Activated T-helper 1 cell treated with anti-CD3 and anti-CD28 coated beads, Interleukin-2, amount 50 U/mL, for 16 hours (primary cell): ENCODE measurements around the gene ANXA5.

Experiments
- DNase-seq, 2 donors: peaks; one replicate each; pipeline ENCODE4 v3.0.0-alpha.2; 2020; ENCODE audit warnings: low read depth in 1 of 2, low spot score in 1 of 2

Gene ANXA5

DNA sequence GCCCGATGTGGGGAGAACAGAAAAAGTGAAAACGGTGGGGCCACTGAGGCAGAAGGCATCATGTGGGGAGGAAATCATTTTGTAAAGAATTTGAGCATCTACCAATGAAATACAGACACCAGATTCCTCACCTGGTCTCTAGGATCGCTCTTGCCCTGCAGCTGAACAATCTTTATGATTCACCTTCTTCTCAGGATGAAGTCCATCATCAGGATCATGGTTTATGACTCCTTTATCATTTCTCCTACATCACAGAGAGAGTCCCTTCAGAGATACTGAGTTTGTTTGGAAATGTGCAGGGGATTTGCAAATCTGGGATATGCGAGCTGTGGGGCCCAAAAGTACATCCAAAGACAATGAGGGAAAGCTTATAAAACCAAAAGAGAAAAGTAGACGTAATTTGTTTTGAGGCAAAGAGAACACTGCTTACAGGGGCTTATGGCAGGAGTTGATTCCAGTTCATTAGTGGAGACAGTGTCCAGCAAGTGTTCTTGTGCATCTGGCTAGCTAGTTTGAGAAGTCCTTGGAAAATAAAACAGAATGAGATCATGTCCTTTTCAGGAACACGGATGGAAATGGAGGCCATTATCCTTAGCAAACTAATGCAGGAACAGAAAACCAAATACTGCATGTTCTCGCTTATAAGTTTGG is 15.3 kb upstream of the ANXA5 start:
- no peak for DNase-seq

DNA sequence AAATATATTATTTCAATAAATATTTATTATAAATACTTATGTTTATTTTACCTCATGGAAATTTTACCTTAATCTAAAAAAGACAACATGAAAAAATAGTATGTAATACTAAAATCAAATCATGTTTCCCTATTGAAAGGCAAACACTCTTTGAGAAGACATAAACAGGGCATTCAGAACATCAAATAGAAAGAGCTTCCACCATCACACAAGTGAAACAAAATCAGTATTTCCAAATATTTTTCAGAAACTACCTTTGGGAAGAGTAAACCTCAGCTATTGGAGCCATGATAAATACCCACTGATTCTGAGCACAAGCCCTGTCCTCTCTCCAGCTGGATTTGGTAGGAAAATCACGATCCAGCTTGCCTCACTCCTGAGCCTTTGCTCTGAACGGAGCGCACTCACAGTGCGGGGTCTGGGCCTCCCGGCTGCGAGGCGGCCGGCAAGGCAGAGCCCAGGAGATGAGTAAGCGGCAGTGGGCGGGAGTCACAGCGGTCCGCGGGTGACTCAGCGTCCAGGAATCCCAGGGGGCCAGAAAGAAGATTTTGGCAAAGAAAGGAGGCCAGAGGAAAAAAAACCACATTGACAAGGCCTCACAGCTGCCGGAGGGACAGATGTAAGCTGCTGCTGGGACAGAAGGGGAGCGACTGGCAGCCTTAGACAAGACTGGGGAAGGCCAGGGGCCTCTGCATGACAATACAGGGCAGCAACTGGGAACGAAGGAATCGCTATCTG is 14.7 kb upstream of the ANXA5 start:
- no peak for DNase-seq

DNA sequence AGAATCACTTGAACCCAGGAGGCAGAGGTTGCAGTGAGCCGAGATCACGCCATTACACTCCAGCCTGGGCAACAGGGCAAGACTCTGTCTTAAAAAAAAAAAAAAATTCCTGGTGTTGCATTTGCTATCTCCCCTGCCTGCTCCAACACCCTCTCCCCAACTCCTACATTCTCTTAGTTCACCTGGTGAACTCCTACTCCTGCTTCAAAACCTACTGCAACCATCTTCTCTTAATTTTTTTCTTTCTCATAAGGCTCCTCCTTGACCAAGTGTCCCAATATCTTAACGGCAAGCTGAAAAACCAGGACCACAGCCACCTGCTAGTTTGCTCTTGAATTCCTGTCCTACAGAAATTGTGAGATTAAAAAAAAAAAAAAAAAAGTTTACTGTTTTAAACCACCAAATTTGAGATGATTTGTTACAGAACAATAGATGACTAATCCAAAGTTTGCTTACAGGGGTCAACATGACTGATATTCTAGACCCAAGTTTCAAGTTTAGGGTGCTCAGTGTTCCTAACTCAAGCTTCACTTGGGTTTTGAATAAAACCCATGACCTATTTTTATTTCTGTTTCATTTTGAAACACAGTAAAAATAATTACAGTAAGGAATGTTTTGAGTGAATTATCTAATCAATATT is 13.1 kb upstream of the ANXA5 start:
- DNase-seq: no peak

DNA sequence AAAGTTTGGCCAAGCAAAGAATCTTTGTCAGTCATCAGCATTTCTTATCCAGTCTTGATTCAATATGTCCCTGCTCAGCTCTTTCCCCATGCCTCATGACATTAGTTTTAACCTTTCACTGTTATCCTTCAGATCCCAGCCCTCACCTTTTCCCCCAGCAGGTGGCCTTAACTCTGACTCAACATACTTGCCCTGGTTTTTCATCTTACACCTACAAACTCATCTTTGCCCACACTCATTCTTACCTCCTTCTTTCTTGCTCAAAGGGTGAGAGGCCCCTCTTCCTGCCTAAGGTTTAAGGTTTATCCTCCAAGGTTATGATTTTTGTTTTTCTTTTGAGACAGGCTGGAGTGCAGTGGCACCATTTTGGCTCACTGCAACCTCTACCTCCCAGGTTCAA is 10.6 kb upstream of the ANXA5 start:
- DNase-seq: no peak

DNA sequence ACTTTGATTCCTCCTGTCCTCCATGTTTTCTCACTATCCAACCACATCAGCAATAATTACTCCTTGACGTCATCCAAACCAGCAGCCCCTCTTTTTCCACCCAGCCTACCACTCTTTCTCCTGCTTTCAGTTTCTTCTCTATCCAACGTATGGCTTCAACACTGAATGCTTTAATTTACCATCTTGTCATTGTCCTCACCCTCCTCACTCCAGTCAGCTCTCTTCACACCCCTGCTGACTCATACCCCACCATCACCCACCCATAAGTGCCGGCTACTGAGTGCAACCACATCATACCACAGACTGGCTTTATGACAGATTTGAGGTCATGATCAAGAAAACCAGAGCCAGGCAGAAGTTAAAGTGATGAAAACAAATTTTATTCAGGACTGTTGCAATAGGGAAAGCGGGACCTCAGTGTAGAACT is 9.8 kb upstream of the ANXA5 start:
- DNase-seq: peak in 1 of 2 donors; percentile 9

DNA sequence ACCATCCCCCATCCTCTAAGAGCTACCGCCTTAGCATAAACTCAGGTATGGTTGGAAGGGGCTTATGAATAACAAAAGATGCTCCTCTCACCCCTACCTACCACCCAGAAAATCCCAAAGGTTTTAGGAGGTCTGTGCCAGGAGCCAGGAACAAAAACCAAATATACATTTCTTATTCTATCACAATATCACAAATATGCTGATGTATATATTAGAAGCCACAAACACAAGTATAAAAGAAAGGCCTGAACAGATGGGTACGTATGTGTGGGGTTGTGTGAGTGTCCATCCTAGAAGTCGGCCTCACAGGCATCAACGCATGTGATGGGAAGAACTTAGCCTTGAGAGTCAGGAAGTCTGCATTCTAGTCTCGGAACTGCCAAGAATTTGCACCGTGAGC is 8.7 kb upstream of the ANXA5 start:
- DNase-seq: no peak

DNA sequence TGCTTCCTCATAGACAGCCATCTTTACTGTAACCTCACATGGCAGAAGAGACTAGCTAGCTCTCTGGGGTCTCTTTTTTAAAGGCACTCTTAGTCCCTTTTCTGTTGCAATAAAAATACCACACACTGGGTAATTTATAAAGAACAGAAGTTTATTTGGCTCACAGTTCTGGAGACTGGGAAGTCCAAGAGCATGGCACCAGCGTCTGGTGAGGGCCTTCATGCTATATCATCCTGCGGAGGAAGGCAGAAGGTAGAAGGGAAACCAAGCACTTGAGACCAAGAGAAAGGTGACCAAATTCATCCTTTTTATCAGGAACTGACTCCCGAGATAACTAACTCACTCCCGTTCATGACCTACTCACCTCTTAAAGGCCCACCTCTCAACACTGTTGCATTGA is 5.4 kb upstream of the ANXA5 start:
- DNase-seq: no peak

DNA sequence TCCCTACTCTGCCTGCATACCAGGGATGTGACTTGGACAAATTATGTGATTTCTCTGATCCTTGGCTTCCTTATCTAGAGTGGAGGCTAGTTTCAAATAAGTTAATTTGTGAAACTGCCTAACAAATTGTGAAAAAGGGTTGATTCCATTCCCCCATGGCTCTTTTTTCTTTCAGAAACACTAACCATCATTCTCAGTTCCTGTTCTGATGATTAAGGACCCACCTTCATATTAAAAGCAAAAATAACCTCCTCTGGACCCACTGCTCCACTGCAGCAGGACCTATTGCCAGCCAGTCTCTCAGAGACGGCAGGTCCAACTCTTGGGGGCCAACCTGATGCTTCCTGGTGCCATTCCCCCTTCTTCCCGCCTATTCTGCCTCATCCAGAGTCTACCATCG is 4.5 kb upstream of the ANXA5 start:
- DNase-seq: no peak

DNA sequence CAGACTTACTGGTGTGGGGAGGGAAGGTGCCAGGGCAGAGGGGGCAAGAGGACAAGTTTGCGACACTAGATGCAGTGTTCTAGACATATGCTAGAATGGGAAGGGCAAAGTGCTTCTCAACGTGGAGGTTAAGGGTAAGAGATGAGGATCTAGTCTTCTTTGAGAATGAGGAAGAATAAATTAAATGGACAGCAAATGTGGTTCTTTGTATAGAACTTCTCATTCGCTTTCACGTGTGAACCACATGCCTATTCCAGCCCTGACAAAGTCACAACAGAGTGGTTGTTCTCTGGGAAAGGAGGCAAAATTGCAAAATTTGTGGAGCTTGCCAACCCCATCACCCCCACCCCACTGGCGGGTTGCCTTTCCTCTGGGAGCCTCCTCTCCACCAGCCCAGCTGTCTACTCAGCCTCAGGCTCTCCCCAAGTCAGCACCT is 1.5 kb upstream of the ANXA5 start:
- no peak for DNase-seq

DNA sequence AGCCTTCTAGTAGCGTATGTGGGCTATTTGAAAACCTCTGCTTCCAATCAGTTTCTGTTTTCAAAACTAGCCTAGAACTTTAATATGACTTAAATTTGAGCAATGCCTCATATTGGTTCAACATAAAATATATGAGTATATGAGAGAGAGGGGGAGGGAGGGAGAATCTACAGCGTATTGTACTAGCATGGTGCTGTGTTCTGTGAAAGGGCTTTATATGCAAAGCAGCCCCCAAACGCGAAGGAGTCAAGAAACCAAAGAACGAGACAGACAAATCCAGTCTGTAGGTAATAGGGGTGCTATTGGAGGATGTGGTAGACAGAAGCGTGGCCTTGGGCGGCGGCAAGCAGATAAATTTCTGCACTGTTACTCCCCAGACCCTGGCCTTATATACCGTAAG is 784 bp upstream of the ANXA5 start:
- DNase-seq: no peak

DNA sequence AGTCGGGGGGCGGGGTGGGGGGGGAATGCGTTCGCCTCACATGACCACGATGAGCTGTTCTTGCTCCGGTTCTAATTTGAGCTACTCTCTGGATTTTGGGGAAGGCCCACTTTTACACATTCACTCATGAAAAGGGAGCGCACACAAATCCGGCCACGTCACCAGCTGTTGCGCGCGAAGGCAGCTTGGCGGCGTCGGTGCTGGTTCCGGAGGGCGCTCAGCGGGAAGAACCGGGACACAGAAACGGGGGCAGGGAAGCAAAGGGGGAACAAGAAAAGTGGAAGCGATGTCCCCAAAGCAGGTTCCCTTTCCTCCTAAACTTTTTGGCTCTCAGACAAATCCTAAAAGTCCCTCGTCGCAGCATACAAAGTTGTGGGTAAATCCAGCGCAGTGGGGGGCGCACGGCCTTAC is 605 bp downstream of the ANXA5 start:
- DNase-seq: peak; percentile 19 to 26

DNA sequence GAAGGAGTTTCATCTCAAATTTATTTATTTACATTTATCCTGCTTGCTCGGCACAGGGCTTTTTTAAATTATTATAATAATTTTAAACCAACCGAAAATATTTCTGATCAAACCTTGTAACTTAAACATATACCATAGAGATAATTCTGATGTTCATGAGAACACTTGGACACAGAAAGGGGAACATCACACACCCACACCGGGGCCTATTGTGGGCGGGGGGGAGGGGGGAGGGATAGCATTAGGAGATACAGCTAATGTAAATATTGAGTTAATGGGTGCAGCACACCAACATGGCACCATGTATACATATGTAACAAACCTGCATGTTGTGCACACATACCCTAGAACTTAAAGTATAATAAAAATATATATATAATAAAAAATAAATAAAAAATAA is 2.9 kb downstream of the ANXA5 start:
- no peak for DNase-seq

DNA sequence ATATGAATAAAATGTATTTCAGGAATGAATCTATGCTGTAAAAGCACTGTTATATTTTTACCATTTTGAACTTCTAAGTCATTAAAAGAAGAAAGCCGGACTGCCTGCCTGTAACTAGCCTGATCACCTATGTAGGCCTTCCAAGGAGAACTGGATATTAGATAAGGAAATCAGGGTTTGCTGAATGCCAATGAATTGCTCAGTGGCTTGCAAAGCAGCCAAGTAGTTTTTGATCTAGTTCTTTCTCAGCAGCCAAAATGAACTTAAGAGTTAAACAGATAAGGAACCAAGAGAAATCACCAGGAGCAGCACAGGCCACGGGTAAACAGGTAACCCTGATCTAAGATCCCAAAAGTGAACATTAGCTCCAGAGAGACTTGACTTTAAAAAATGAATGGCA is 3.3 kb downstream of the ANXA5 start:
- no peak for DNase-seq

DNA sequence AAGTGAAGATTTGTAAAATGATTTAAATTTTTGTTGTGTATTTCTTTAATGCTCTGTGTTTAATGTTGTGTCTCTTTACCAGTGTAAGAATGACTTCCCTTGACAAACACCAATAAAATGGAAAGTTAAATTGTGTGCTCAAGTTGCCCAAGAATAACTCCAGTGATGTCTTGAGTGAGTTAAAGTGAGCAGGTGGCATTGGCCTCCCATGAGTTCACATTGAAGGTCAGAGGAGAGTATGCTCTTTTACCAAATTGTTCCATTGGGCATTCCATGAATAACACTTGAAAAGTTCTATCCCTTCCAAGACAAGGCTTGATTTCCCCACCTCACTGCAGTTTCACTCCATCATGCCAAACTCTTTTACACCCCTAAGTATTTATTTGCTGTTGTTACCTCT is 4.5 kb downstream of the ANXA5 start:
- DNase-seq: no peak

DNA sequence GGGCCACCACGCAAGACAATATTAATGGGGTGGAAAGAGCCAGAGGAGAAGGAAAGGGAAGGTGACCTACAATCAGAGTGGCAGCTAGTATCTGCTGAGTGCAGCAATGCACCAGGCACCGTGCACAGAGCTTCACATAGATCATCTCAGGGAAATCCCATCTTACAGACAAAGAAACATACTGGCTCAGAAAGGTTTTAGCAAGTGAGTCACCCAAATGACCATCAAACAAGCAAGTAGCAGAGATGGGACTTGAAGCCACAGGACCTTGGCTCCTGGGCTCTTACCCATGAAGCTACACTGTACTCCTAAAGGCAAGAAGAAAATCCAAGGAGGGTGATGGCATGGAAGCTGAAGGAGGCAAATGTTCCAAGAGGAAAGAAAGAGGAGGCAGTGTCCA is 6.8 kb downstream of the ANXA5 start:
- DNase-seq: no peak

DNA sequence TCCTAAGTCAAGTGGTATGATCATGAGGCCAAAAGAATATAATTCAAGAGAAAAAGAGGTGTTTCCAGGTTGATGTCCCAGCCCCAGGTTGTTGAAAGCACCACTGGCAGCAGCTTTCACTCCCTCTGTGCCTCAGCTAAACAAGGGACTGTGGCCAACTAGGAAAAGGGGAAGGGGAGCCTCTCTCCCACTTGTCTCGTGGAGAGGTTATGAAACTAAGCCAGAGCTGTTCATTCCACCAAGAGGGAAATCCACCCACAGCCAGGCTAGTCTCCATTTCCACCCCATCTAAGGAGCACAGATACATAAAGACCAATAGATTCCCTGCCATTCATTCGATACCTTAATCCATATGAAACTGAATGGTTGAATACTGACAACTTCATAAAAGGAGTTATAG is 8.1 kb downstream of the ANXA5 start:
- DNase-seq: no peak

DNA sequence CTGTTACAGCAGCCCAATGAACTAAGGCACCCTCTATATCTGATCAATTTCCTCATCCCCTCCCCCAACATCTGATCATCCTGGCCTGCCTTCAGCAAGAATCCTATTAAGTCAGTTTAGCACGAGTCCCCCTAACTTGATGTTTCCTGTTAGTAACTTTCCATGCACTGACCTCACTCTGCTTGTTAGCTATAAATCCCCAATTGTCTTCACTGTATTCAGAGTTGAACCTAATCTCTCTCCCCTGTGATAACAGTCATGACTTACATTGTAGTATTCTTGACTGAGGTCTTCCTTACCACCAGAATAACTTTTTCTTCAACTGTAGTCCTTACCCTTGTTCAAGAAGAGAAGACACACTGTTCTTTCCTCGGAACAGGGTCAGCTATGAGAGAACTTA is 8.5 kb downstream of the ANXA5 start:
- no peak for DNase-seq

DNA sequence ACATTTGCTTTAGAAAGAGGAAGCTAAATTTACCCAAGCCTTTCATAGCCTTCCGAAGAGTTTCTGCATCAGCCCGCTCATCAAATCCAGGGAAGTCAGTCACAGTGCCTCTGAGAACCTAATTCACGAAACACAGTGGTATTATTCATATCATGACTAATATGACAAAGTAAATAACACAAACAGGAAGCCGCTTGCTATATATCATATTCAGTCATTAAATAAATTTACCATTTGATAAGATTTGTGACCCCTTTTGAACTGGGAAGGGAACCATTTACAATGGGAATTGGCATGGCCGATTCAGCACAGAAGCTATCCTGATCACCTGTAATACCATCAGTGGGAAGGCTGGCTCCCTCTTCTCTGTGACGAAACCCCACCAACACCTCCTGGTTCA is 10.5 kb downstream of the ANXA5 start:
- no peak for DNase-seq

DNA sequence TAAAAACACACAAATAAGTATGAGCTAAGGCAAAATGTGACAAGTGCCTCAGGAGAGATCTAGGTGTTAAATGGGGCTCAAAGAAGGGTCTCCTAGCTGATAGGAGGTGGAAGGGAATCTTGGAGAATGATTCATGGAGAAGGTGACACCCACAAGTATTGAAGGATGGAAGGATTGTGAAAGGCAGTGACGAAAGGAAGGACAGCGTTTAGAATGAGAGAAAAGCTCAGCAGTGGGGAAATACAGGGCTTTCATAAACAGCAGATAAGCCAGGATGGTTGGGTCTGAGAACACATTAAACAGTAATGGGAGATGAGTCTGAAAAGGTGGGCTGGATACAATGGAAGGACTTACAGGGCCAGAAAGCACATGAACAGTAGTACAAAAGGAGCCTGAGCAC is 11.5 kb downstream of the ANXA5 start:
- no peak for DNase-seq

DNA sequence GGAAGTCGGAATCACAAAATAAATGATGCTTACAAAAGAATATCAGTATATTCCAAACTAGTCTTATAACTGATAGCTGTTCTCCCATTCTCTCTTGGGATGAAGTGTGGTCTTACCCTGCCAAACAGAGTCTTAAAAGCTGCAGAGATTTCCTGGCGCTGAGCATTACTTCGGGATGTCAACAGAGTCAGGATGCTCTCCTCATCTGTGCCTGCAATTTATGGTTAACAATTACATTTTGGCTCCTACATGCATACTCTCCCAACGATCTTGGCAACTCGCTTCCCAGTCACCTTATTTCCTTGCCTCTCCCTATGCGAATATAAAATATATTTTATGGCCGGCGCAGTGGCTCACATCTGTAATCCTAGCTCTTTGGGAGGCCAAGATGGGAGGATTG is 12.2 kb downstream of the ANXA5 start:
- no peak for DNase-seq

DNA sequence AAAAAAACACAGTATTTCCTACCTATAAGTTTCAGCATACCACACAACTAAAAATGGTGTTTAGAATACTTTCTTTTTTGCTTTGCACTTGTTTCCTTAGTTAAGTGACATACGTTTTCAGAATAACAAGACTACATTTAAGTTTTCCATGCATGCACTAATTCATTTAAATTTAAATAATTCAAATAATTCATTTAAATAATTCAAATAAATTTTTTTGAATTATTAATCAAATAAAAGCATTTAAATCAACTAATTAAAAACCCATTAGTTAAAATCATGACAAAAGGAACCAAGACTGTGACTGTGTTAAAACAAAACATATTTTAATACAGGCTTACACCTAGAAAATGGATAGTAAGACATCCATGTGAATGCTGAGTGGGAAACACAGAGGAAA is 12.8 kb downstream of the ANXA5 start:
- no peak for DNase-seq

DNA sequence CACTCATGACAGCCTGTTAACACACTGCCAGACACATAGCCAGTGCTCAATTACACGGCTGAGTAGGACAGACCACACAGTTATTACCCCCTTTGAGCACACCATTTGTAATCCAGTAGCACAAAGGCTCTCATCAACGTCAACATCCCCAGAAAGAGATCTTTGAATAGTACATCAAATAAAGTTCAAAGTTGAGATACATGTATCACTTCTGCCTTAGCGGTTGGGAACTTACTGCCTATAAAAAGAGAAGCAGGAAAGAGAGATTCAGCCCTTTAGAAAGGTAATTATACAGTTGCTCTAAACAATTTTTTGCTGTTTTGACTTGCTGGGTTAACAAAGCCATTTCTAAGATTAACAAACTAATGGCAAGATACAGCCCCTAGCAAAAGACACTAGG is 16.2 kb downstream of the ANXA5 start:
- no peak for DNase-seq

DNA sequence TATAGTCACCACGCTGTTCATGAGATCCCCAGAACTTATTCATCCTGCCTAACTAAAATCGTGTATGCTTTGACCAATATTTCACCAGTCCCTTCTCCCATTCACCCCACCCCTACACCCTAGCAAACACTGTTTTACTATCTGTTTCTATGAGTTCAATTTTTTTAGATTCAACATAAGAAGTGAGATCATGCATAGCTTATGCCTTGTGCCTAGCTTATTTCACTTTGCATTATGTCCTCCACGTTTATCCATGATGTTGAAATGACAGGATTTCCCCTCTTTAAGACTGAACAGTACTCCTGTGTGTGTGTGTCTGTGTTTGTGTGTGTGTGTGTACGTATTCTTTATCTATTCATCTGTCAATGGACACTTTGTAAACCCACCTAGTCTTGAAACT is 16.8 kb downstream of the ANXA5 start:
- no peak for DNase-seq
